AG10803 (cell line): ENCODE results near the gene KRTAP12-3.

Experiments used
- DNase-seq: peaks from one replicate; pipeline ENCODE4 v3.0.0; 2010; ENCODE audit warnings: low read depth
- H3K4me3 ChIP-seq: 2 replicates; pipeline ENCODE4 v1.5.1; 2011; ENCODE audit warnings: mild to moderate bottlenecking, low read length, control low read depth
- TF ChIP-seq, protein P1 (sequence below): conservative IDR thresholded peaks from 2 replicates; pipeline ENCODE4 v1.5.1; 2011; ENCODE audit warnings: mild to moderate bottlenecking, low read length, control low read depth, inconsistent platforms

Gene KRTAP12-3

DNA sequence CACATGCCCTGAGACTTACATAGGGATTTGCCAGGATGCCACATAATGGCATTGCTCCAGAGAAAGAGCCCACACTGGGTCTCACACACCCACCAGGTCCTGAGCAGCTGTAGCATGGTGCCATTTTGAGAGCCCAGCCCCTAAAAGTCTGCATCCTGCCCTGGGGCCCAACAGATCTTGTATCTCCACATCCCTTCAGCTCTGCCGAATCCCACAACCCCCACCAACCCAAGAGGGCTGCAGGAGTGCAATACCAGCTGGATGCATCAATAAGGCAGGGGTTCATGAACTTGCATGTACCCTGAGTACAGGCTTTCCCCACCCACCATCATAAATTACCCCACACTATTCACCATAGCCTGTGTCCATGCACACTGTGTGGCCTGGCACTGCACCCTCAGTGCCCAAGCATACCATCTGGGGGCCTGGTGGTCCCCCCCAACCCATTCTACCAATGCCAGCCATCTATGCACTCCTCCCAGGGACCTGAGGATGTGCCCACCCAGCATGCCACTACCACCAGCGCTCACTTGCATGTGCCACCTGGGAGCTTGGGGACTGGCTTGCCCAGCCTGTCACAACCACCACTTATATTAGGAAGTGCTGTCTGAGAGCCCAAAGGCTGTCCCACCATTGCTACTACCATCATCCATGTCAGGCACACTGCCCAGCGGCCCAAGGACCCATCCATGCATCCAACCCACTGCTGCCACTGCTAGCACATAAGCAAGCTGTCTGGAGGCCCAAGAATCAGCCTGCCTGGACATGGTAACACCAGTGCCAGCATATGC is 13.1 kb downstream of the KRTAP12-3 start:
- TF ChIP-seq, protein P1, sequence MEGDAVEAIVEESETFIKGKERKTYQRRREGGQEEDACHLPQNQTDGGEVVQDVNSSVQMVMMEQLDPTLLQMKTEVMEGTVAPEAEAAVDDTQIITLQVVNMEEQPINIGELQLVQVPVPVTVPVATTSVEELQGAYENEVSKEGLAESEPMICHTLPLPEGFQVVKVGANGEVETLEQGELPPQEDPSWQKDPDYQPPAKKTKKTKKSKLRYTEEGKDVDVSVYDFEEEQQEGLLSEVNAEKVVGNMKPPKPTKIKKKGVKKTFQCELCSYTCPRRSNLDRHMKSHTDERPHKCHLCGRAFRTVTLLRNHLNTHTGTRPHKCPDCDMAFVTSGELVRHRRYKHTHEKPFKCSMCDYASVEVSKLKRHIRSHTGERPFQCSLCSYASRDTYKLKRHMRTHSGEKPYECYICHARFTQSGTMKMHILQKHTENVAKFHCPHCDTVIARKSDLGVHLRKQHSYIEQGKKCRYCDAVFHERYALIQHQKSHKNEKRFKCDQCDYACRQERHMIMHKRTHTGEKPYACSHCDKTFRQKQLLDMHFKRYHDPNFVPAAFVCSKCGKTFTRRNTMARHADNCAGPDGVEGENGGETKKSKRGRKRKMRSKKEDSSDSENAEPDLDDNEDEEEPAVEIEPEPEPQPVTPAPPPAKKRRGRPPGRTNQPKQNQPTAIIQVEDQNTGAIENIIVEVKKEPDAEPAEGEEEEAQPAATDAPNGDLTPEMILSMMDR: no peak
- no peak for DNase-seq
- H3K4me3 ChIP-seq: no peak overlapping the region

DNA sequence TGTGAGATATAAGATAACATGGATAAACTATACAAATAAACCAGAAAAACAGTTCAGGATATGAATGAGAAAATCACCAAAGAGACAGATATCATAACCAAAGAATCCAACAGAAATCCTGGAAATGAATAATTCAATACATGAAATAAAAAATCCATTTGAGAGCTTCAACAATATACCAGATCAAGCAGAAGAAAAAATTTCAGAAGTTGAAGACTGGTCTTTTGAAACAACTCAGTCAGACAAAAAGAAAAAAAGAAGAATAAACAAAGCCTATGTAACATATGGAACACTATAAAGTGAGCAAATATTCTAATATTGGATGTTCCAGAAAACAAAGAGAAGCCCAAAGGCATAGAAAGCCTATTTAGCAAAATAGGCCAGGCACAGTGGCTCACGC is 14.2 kb downstream of the KRTAP12-3 start:
- TF ChIP-seq, protein P1: no peak
- no peak overlapping the region for H3K4me3 ChIP-seq
- no peak for DNase-seq

DNA sequence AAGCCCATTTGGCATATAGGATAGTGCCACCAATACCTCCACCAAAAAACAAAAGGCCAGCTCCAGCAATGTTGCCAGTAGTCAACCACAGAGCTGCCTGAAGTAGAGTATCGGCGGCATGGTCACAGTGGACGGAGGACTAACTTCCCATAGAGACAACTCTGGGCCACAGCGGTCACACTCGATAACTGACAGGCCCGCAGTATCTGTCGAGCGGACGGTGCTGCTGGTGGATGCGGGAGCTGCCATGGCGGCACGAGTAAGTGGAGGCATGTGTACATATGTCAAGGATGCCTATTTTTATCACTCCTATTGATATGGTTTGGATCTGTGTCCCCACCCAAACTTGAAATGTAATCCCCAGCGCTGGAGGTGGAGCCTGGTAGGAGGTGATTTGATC is 20.1 kb downstream of the KRTAP12-3 start:
- TF ChIP-seq, protein P1: no peak

DNA sequence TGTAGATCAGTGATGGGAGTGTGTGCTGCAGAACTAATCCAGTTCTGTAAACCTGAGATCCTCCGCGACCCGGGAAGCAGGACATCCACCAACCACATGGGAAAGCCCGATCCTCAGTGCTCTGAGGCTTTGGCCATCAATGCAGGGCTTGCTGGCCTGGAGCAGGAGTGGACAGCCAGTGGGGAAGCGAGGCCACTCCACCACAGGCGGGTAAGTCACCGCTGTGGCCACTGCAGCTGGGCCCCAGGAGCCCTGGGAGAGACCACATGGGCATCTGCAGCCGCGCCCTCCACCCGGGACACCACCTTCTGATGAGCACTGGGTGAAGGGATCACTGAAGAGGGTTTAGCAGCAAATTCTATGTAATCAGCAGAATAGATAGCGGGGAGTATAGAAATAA is 23.4 kb downstream of the KRTAP12-3 start:
- TF ChIP-seq, protein P1: no peak
- H3K4me3 ChIP-seq: no peak overlapping the region

More for the DNA sequence above, 20.1 kb downstream of the KRTAP12-3 start:
- no peak for DNase-seq
- H3K4me3 ChIP-seq: no peak overlapping the region

DNA sequence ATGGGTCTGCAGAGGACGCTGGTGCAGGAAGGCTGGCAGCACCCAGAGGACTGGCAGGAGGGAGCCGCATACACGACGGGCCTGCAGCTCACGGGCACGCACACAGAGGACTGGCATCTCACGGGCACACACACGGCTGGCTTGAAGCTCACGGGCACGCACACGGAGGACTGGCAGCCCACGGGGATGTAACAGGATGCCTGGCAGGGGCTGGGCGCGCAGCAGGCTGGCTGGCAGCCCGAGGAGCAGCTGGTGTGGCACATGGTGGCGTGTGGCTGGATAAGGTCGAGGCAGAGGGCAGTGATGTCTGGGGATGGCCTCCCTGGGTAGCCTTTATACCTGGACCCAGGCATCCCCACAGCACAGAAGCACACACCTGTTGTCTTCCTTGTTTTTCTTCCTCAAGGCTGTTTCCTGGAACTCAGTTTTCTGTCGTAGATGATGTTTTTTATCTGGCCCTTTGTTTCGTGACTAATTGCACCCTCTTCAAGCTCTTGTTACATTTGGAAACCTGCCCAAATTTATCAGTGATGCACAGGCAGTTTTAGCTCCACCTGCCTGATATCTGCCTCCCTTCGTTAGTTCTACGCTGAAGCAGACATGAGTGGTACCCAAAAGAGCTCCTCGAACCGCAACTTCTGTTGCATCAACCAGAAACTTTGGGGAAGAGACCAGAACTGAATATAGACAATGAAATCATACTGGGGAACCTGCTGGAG is 24.3 kb downstream of the KRTAP12-3 start, which contains the start of gene KRTAP12-1:
Gene KRTAP12-1 (minus strand): TSS at position 303 of the 719 bp plus-strand sequence. CDS start 40 bp downstream, at position 263.
- no peak for DNase-seq
- TF ChIP-seq, protein P1: no peak
- H3K4me3 ChIP-seq: no peak within 1 kb of the TSS

More for the DNA sequence above, 23.4 kb downstream of the KRTAP12-3 start:
- DNase-seq: no peak

DNA sequence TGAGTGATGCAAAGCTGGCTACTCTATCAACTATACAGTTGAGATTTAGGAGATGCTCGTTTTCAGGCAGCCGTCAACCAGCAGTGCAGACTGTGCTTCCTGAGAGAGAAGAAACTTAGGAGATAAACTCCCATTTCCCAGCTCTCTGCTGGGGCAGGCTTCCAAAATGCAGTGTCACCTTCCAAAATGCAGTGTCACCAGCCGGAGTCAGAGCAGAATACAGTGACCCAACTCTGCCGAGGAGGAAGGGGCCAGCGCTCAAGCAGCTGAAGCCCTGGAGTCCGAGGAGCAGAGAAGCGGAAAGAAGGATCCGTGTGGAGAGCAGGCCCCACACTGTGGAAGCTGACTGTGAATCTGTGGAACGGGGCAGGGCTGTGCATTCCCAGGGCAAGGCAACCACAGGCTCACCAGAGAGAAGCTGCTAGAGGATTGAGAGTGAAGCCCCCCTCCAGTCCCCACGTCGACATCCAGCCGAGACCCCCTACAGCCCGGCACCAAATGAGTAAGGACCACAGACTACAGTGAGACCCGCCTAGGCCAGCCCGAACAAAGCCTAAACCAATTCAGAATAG is 24.9 kb downstream of the KRTAP12-3 start:
- no peak for DNase-seq
- TF ChIP-seq, protein P1: no peak
- no peak overlapping the region for H3K4me3 ChIP-seq
